Measurements from ENCODE around the gene ERLIN1. TPM values are rescaled to one million over a fixed set of nuclear protein-coding genes. Genes with fewer than 3 reads are reported as not detected.

ERLIN1 gene
- total and polyA plus RNA-seq, 10 of the 15 experiments (the other 5 are each of a cell fraction or from before 2014, with no cell fraction given): 4.9 to 21.7 (median 13.0) TPM

DNA sequence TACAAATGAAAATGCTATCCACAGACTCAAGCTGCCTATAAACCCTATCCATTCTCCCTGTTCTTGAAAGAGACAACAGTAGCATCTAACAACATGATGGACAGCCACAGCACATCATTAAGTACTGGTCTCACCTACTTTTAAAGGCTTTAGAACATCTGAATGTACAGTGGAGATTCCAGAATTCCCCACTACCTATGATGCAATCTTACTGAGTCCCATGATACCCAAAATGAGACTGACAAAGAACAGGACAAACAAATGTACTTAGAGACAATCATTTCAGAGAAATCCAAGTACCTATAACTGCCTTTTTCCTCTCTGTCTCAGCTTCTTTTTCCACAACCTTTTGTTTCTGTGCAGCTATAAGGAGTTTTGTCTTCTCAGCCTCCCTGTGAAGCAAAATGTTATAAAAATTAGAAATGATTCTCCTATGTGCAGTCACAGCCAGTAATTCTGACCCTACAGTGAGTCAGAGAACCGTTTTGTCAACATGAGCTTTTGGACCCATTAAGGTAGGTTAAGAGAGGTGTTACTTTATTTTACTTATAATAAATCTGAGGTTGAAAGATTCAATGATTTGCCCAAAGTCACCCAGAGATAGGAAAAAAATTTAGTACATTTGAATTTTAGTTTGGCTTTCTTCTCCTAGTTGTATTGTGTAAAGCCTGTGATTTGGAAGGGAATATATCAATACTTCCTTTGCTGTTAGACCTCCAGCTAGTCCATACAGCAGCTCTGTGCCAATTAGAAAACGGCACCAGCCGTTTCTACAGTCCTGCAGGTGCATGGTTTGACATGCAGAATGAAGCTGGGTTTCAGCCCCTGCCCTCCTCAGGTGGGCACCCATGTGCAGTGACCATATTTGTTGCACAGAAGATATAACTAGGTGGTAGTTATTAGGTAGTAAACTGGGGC lies 21.9 kb downstream of the ERLIN1 start:
- no peak for DNase-seq (ENCODE audit: low read depth, low spot score)
- FAIRE-seq: no peak
- intact Hi-C loops (cut with micrococcal nuclease; ENCODE audit: unreplicated experiment) (no loop called here), in situ Hi-C loops (cut with MboI) (no loop called here)
- Histone ChIP-seq H3K4me1 (ENCODE audit: control insufficient read depth, insufficient read depth, low read length) (peaks cover 3% of the 10 kb centered on the region; the same call in 1 of the 2 replicates), H4K20me1 (ENCODE audit: control insufficient read depth, insufficient read depth) (no peaks in the 10 kb centered on the region), H3K36me3 (ENCODE audit: control insufficient read depth in 2 of 2, insufficient read depth in 2 of 2, low read length in 1 of 2) (peaks cover 0 to 19% of the 10 kb centered on the region in 2 experiments; a peak in 2 of 4 replicates), H3K9ac (ENCODE audit: control insufficient read depth, insufficient read depth, low read length) (no peak overlapping the region), H3K9me3 (replicated peaks; ENCODE audit: control insufficient read depth, insufficient read depth, low read length) (no peaks in the 10 kb centered on the region; the same call in 2 of the 3 replicates), H3K4me2 (ENCODE audit: control insufficient read depth, insufficient read depth) (no peak overlapping the region), H3K79me2 (ENCODE audit: control insufficient read depth, insufficient read depth, low read length) (peaks cover 3% of the 10 kb centered on the region), H2AFZ (ENCODE audit: control insufficient read depth, low read depth, low read length) (no peak overlapping the region), H3K27ac (ENCODE audit: control insufficient read depth, insufficient read depth) (no peak overlapping the region), H3K27me3 (replicated peaks in 1 of 2; ENCODE audit: control insufficient read depth in 2 of 2, insufficient read depth in 2 of 2, low read length in 1 of 2) (no peaks in the 10 kb centered on the region), H3K4me3 (no peak overlapping the region)
- SMC1A ChIA-PET (ENCODE audit: uncharacterized antibody, unreplicated experiment): interaction anchor here (0.6 to 1.2 kb wide), 5 partner anchors 11 to 452 kb away, joined by 3 read pairs; no protein-coding TSS in a partner anchor
- no TSS peak for BruUV-seq (replicated peaks)
- POLR2A ChIA-PET: interaction anchor here (0.6 to 1.4 kb wide), 3 partner anchors 14 to 170 kb away, joined by 3 to 4 read pairs (median 4); no protein-coding TSS in a partner anchor
- TF ChIP-seq NR2C1 (IDR thresholded peaks at IDR 0.05) (no peak), RUNX3 (IDR thresholded peaks at IDR 0.05; ENCODE audit: low read length) (no peak)
- WGBS (ENCODE audit: insufficient coverage, insufficient replicate concordance, low lambda C conversion rate, missing lambda C conversion rate): 59% methylated on average over 3 of the region's 3 CpGs
- RAD21 ChIA-PET (ENCODE audit: unreplicated experiment): interaction anchor here (0.6 to 1.5 kb wide), 3 partner anchors 43 to 75 kb away, joined by 3 to 5 read pairs (median 4); no protein-coding TSS in a partner anchor
- CTCF ChIA-PET: interaction anchor here (0.6 to 1.9 kb wide), 2 partner anchors 7 to 1383 kb away, joined by 3 to 4 read pairs; no protein-coding TSS in a partner anchor
- no peak for ATAC-seq

DNA sequence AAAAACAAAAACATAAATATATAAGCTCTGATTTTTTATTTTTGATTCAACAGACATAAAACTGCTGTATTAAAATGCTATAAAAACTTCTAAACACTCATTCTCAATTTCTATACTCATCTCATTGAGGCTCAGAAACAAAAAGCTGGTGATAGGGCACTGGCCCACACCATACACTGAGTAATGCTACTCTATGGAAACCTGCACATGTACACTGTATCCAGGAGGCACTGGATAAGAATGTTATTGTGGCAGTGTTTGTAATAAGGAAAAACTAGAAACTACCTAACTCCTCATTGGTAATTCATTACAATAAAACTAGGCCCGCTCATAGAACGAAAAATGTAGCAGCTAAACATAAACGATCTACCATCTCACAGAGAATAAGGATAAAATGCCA lies 23.1 kb downstream of the ERLIN1 start:
- H3K27ac ChIP-seq (ENCODE audit: control insufficient read depth, insufficient read depth): no peak overlapping the region
- no peak for DNase-seq (ENCODE audit: low read depth, low spot score)
- intact Hi-C loops (cut with micrococcal nuclease; ENCODE audit: unreplicated experiment) (no loop called here), in situ Hi-C loops (cut with MboI) (no loop called here)
- BruUV-seq (replicated peaks): no TSS peak
- H3K4me1 ChIP-seq (ENCODE audit: control insufficient read depth, insufficient read depth, low read length): peaks cover 12% of the 10 kb centered on the region
- H3K27me3 ChIP-seq (replicated peaks in 1 of 2; ENCODE audit: control insufficient read depth in 2 of 2, insufficient read depth in 2 of 2, low read length in 1 of 2): no peaks in the 10 kb centered on the region
- H2AFZ ChIP-seq (ENCODE audit: control insufficient read depth, low read depth, low read length): no peak overlapping the region
- peaks cover 3% of the 10 kb centered on the region for H3K79me2 ChIP-seq (ENCODE audit: control insufficient read depth, insufficient read depth, low read length)
- no peak overlapping the region for H3K9ac ChIP-seq (ENCODE audit: control insufficient read depth, insufficient read depth, low read length)
- CTCF ChIA-PET: interaction anchor here (0.5 to 1.9 kb wide), 4 partner anchors 9 to 317 kb away, joined by 3 to 4 read pairs (median 4); no protein-coding TSS in a partner anchor
- no peak overlapping the region for H3K4me3 ChIP-seq
- WGBS (ENCODE audit: insufficient coverage, insufficient replicate concordance, low lambda C conversion rate, missing lambda C conversion rate): 96% methylated on average over 3 of the region's 3 CpGs
- peak; percentile 13 for FAIRE-seq
- H3K9me3 ChIP-seq (replicated peaks; ENCODE audit: control insufficient read depth, insufficient read depth, low read length): no peaks in the 10 kb centered on the region; the same call in 2 of the 3 replicates
- no peak overlapping the region for H3K4me2 ChIP-seq (ENCODE audit: control insufficient read depth, insufficient read depth)
- POLR2A ChIA-PET: interaction anchor here (0.6 kb wide), 1 partner anchor 16 kb away, joined by 3 read pairs; no protein-coding TSS in a partner anchor
- SMC1A ChIA-PET (ENCODE audit: uncharacterized antibody, unreplicated experiment): interaction anchor here (0.8 to 0.9 kb wide), 2 partner anchors 9 to 11 kb away, joined by 5 read pairs; no protein-coding TSS in a partner anchor
- no peak for ATAC-seq
- RAD21 ChIA-PET (ENCODE audit: unreplicated experiment): interaction anchor here (0.9 to 1.5 kb wide), 2 partner anchors 64 to 76 kb away, joined by 3 to 4 read pairs; no protein-coding TSS in a partner anchor
- TF ChIP-seq SREBF2 (IDR thresholded peaks at IDR 0.05; ENCODE audit: low read length) (no peak), KLF5 (IDR thresholded peaks at IDR 0.05; ENCODE audit: partially characterized antibody) (no peak), USF1 (IDR thresholded peaks at IDR 0.05; ENCODE audit: borderline replicate concordance, extremely low read length, insufficient read depth, low read depth, low read length) (no peak), NFYB (IDR thresholded peaks at IDR 0.05; ENCODE audit: insufficient read depth, low read depth, low read length) (no peak), BACH1 (IDR thresholded peaks at IDR 0.05; ENCODE audit: borderline replicate concordance) (no peak)
- TF ChIP-seq, protein P1, sequence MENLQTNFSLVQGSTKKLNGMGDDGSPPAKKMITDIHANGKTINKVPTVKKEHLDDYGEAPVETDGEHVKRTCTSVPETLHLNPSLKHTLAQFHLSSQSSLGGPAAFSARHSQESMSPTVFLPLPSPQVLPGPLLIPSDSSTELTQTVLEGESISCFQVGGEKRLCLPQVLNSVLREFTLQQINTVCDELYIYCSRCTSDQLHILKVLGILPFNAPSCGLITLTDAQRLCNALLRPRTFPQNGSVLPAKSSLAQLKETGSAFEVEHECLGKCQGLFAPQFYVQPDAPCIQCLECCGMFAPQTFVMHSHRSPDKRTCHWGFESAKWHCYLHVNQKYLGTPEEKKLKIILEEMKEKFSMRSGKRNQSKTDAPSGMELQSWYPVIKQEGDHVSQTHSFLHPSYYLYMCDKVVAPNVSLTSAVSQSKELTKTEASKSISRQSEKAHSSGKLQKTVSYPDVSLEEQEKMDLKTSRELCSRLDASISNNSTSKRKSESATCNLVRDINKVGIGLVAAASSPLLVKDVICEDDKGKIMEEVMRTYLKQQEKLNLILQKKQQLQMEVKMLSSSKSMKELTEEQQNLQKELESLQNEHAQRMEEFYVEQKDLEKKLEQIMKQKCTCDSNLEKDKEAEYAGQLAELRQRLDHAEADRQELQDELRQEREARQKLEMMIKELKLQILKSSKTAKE (IDR thresholded peaks at IDR 0.05; ENCODE audit: low read depth, poor library complexity, severe bottlenecking): no peak
- TF ChIP-seq, protein P2, sequence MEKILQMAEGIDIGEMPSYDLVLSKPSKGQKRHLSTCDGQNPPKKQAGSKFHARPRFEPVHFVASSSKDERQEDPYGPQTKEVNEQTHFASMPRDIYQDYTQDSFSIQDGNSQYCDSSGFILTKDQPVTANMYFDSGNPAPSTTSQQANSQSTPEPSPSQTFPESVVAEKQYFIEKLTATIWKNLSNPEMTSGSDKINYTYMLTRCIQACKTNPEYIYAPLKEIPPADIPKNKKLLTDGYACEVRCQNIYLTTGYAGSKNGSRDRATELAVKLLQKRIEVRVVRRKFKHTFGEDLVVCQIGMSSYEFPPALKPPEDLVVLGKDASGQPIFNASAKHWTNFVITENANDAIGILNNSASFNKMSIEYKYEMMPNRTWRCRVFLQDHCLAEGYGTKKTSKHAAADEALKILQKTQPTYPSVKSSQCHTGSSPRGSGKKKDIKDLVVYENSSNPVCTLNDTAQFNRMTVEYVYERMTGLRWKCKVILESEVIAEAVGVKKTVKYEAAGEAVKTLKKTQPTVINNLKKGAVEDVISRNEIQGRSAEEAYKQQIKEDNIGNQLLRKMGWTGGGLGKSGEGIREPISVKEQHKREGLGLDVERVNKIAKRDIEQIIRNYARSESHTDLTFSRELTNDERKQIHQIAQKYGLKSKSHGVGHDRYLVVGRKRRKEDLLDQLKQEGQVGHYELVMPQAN (conservative IDR thresholded peaks at IDR 0.05): no peak
- H3K36me3 ChIP-seq (ENCODE audit: control insufficient read depth in 2 of 2, insufficient read depth in 2 of 2, low read length in 1 of 2): peaks cover 0 to 19% of the 10 kb centered on the region in 2 experiments; a peak in 2 of 4 replicates
- H4K20me1 ChIP-seq (ENCODE audit: control insufficient read depth, insufficient read depth): no peaks in the 10 kb centered on the region
